Subcutaneous adipose tissue (tissue), 4 donors: ENCODE measurements around the gene POMC. TPM values are rescaled to one million over a fixed set of nuclear protein-coding genes. Genes with fewer than 3 reads are reported as not detected.

ENCODE experiments used
- CTCF ChIP-seq: fragments of 450-650 bp; IDR thresholded peaks from one replicate; pipeline ENCODE4 v1.5.1; 2016; ENCODE audit warnings: low read depth, mild to moderate bottlenecking, control low read depth, antibody characterized with exemption, moderate library complexity
- total RNA-seq, 4 donors: library from RNA; depleted of rRNA; stranded (reverse); fragments of >200 nt; gene quantifications; one replicate each; pipeline ENCODE4 v1.1.0, GENCODE V29; 2016

POMC gene
- total RNA-seq, 4 donors from 2014 or later, result 4.6 to 42.2 (median 8.1) TPM

- TF ChIP-seq CTCF, result no peak
Observed at GRCh38 chr2:25146896-25147295, 21.5 kb downstream of the POMC start.

- no peak for TF ChIP-seq CTCF
Observed at GRCh38 chr2:25145803-25146202, 22.6 kb downstream of the POMC start.

- no peak for TF ChIP-seq CTCF
Observed at GRCh38 chr2:25141120-25141519, 27.3 kb downstream of the POMC start.

- no peak for TF ChIP-seq CTCF
Observed at GRCh38 chr2:25132693-25133092, 35.7 kb downstream of the POMC start.

GRCh38 chr2:25132299-25132635 lies 36.1 kb downstream of the POMC start:
- no peak for TF ChIP-seq CTCF

DNA sequence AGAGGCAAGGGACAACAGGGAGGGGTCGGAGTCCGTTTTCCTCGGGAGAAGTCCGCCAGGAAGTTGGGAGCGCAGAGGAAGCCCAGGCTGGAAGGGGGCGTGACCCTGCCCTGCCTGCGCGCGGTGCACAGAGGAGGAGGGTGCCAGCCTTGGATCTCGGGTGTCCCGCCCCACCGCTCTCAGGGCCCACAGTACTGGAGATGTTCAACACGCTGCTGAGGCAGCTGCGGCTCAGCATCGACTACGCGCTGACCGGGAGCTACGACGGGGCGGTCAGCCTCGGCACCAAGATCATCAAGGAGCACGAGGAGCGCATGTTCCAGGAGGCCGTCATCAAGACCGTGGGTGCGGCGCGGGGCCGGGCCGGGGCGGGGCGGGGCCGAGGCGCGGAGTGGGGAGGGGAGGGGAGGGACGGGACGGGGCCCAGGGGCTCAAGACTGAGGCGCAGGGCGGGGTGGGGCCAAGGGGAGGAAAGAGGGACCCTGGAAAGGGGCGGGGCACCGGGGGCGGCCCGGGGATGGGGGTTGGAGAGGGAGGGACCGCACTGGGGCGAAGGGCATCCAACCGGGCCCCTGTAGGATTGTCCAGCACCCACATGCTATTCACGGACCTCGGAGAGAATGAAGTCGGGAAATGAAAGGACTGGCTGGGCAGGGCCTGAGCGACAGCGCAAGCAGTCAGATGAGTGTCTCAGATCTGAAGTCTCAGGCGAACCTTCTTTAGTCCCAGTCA lies 36.6 kb downstream of the POMC start:
- no peak for TF ChIP-seq CTCF

GRCh38 chr2:25131253-25131566 lies 37.2 kb downstream of the POMC start:
- TF ChIP-seq CTCF, result no peak
